DND-41 (cell line): ENCODE data around the gene NCAPD2.

ENCODE experiments used
- EZH2 ChIP-seq: IDR thresholded peaks from 3 replicates; pipeline ENCODE4 v1.6.1; 2012; ENCODE audit warnings: borderline replicate concordance, low read depth, mild to moderate bottlenecking, moderate library complexity, low read length, inconsistent platforms; ENCODE audit not compliant: severe bottlenecking
- TF ChIP-seq, protein P1 (sequence below): IDR thresholded peaks from 2 replicates; pipeline ENCODE4 v1.5.1; 2012; ENCODE audit warnings: borderline replicate concordance, low read length, moderate library complexity, mild to moderate bottlenecking; ENCODE audit not compliant: poor library complexity, severe bottlenecking; ENCODE audit errors: extremely low read depth

- TF ChIP-seq, protein P1, sequence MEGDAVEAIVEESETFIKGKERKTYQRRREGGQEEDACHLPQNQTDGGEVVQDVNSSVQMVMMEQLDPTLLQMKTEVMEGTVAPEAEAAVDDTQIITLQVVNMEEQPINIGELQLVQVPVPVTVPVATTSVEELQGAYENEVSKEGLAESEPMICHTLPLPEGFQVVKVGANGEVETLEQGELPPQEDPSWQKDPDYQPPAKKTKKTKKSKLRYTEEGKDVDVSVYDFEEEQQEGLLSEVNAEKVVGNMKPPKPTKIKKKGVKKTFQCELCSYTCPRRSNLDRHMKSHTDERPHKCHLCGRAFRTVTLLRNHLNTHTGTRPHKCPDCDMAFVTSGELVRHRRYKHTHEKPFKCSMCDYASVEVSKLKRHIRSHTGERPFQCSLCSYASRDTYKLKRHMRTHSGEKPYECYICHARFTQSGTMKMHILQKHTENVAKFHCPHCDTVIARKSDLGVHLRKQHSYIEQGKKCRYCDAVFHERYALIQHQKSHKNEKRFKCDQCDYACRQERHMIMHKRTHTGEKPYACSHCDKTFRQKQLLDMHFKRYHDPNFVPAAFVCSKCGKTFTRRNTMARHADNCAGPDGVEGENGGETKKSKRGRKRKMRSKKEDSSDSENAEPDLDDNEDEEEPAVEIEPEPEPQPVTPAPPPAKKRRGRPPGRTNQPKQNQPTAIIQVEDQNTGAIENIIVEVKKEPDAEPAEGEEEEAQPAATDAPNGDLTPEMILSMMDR: no peak
- TF ChIP-seq EZH2: no peak
These were observed 57.2 kb downstream of the NCAPD2 start for GRCh38 chr12:6551063-6551461.
